OCI-LY7 (cell line): Measurements from ENCODE around the gene BCL3. TPM values are rescaled to one million over a fixed set of nuclear protein-coding genes. Genes with fewer than 3 reads are reported as not detected.

Experiments used
- BruUV-seq: library from RNA; stranded (reverse); fragments of 400-500 nt; replicated peaks from 2 replicates; lab custom pipeline; 2021; lab: Mats Ljungman, UMichigan
- CTCF ChIA-PET: fragments of 300-600 bp; sonication (Branson Sonifier 250); formaldehyde crosslinking; loops from one replicate; lab custom pipeline; 2022; ENCODE audit warnings: antibody characterized with exemption; ENCODE audit not compliant: unreplicated experiment; lab: Charles Lee
- POLR2A ChIA-PET: fragments of 300-600 bp; sonication (Branson Sonifier 250); formaldehyde crosslinking; loops from one replicate; lab custom pipeline; 2022; ENCODE audit warnings: antibody characterized with exemption; lab: Charles Lee
- DNase-seq: peaks from one replicate; pipeline ENCODE4 v3.0.0-alpha.2; 2015; ENCODE audit warnings: low spot score
- H2AFZ ChIP-seq: fragments of 200-600 bp; sonication (generic), shearing (Covaris generic); 2 replicates; pipeline ENCODE4 v1.6.1; 2014; ENCODE audit warnings: mild to moderate bottlenecking, antibody characterized with exemption, low read length, moderate library complexity
- H3K27ac ChIP-seq: fragments of 200-600 bp; sonication (generic); 2 replicates; pipeline ENCODE4 v1.5.1; 2014; ENCODE audit warnings: mixed run types, low read depth, mild to moderate bottlenecking, moderate library complexity, low read length, inconsistent platforms; ENCODE audit not compliant: poor library complexity, severe bottlenecking
- H3K36me3 ChIP-seq: fragments of 200-600 bp; sonication (generic); 2 replicates; pipeline ENCODE4 v1.6.1; 2014; ENCODE audit warnings: mild to moderate bottlenecking, antibody characterized with exemption, low read length, moderate library complexity, mixed read lengths; ENCODE audit not compliant: insufficient read depth
- H3K4me1 ChIP-seq: fragments of 200-600 bp; sonication (generic); 2 replicates; pipeline ENCODE4 v1.5.1; 2014; ENCODE audit warnings: mild to moderate bottlenecking, low read length; ENCODE audit not compliant: insufficient read depth, poor library complexity, severe bottlenecking
- H3K4me2 ChIP-seq: fragments of 200-600 bp; sonication (generic); 2 replicates; pipeline ENCODE4 v1.6.1; 2014; ENCODE audit warnings: mild to moderate bottlenecking, low read length
- H3K4me3 ChIP-seq: fragments of 200-600 bp; sonication (generic); 2 replicates; pipeline ENCODE4 v1.5.1; 2014; ENCODE audit warnings: mild to moderate bottlenecking, low read depth, low read length; ENCODE audit not compliant: poor library complexity, severe bottlenecking
- H3K79me2 ChIP-seq: fragments of 200-600 bp; sonication (generic); 2 replicates; pipeline ENCODE4 v1.6.1; 2016; ENCODE audit warnings: low read depth, mild to moderate bottlenecking, low read length, moderate library complexity, mixed read lengths; ENCODE audit not compliant: insufficient read depth
- H3K9me2 ChIP-seq: fragments of 200-600 bp; sonication (generic); 2 replicates; pipeline ENCODE4 v1.6.1; 2016; ENCODE audit warnings: mild to moderate bottlenecking, low read length, mixed read lengths; ENCODE audit not compliant: insufficient read depth
- H3K9me3 ChIP-seq: fragments of 200-600 bp; sonication (generic); 2 replicates; pipeline ENCODE4 v1.6.1; 2014; ENCODE audit warnings: mild to moderate bottlenecking, mixed run types, low read length, mixed read lengths
- H4K20me1 ChIP-seq: fragments of 200-600 bp; sonication (generic); 2 replicates; pipeline ENCODE4 v1.6.1; 2014; ENCODE audit warnings: mild to moderate bottlenecking, antibody characterized with exemption, low read length, moderate library complexity, mixed read lengths; ENCODE audit not compliant: insufficient read depth
- CTCF ChIP-seq: fragments of 200-600 bp; sonication (generic); conservative IDR thresholded peaks from 2 replicates; pipeline ENCODE4 v1.5.1; 2014; ENCODE audit warnings: mild to moderate bottlenecking, antibody characterized with exemption, low read length, moderate library complexity, mixed read lengths
- EZH2phosphoT487 ChIP-seq: fragments of 200-600 bp; sonication (generic); IDR thresholded peaks from 2 replicates; pipeline ENCODE4 v1.6.1; 2018; ENCODE audit warnings: low read depth, borderline replicate concordance, mild to moderate bottlenecking, mixed run types, antibody characterized with exemption, low read length, moderate library complexity, mixed read lengths
- intact Hi-C: fragments of 100-400 bp; cut with micrococcal nuclease; formaldehyde crosslinking; loops from one replicate; pipeline ENCODE4 v1.10.0; 2022; ENCODE audit not compliant: unreplicated experiment
- total RNA-seq, 2 experiments: library from RNA; depleted of rRNA in 1 of 2; stranded (reverse); fragments of >200 nt in 1 of 2; shearing (Covaris generic) in 1 of 2; gene quantifications; 2 replicates each; pipeline ENCODE4 v1.2.3, GENCODE V29; 2014 to 2022

BCL3 gene
- total RNA-seq, 2 experiments from 2014 or later = 10.2 to 18.6 TPM

GRCh38 chr19:44745341-44745831, 3.1 kb upstream of the BCL3 start:
- H3K4me1 ChIP-seq = peaks cover 45% of the 10 kb centered on the region
- no TSS peak for BruUV-seq
- H3K4me3 ChIP-seq = no peak overlapping the region
- ChIA-PET CTCF (no interaction called here), POLR2A (interaction anchor here (0.6 to 1.0 kb wide), 2 partner anchors 9 to 21 kb away, joined by 3 read pairs; no protein-coding TSS in a partner anchor)
- no peak overlapping the region for H3K4me2 ChIP-seq
- no peaks in the 10 kb centered on the region for H3K9me3 ChIP-seq
- peaks cover 8% of the 10 kb centered on the region; the same call in 1 of the 2 replicates for H3K36me3 ChIP-seq
- H4K20me1 ChIP-seq = no peaks in the 10 kb centered on the region
- H2AFZ ChIP-seq = no peak overlapping the region
- H3K27ac ChIP-seq = no peak overlapping the region
- intact Hi-C loops = no loop called here
- no peak for DNase-seq
- no peaks in the 10 kb centered on the region for H3K9me2 ChIP-seq
- peaks cover 16% of the 10 kb centered on the region for H3K79me2 ChIP-seq
- TF ChIP-seq CTCF (no peak), EZH2phosphoT487 (no peak)

GRCh38 chr19:44745887-44746600, 2.5 kb upstream of the BCL3 start:
- TF ChIP-seq CTCF (no peak), EZH2phosphoT487 (no peak)
- Histone ChIP-seq H3K4me1 (peaks cover 45% of the 10 kb centered on the region), H4K20me1 (no peaks in the 10 kb centered on the region), H3K36me3 (peaks cover 14% of the 10 kb centered on the region; the same call in 1 of the 2 replicates), H3K4me2 (no peak overlapping the region), H3K79me2 (peaks cover 23% of the 10 kb centered on the region), H3K27ac (no peak overlapping the region), H3K9me3 (no peaks in the 10 kb centered on the region), H3K9me2 (no peaks in the 10 kb centered on the region), H2AFZ (no peak overlapping the region), H3K4me3 (no peak overlapping the region)
- no TSS peak for BruUV-seq
- intact Hi-C loops = no loop called here
- no peak for DNase-seq
- ChIA-PET CTCF (no interaction called here), POLR2A (no interaction called here)

- no peak for TF ChIP-seq EZH2phosphoT487
- TF ChIP-seq CTCF = no peak
- H3K9me3 ChIP-seq = no peaks in the 10 kb centered on the region
- no peaks in the 10 kb centered on the region for H3K9me2 ChIP-seq
- no peak overlapping the region for H3K4me3 ChIP-seq
- CTCF ChIA-PET = no interaction called here
- no peak for DNase-seq
- peaks cover 27% of the 10 kb centered on the region for H3K79me2 ChIP-seq
- peaks cover 19% of the 10 kb centered on the region; the same call in 1 of the 2 replicates for H3K36me3 ChIP-seq
- no peak overlapping the region for H2AFZ ChIP-seq
- peaks cover 45% of the 10 kb centered on the region for H3K4me1 ChIP-seq
- POLR2A ChIA-PET = no interaction called here
- H4K20me1 ChIP-seq = no peaks in the 10 kb centered on the region
- intact Hi-C loops = no loop called here
- H3K4me2 ChIP-seq = peak overlapping the region; percentile 79
- BruUV-seq = no TSS peak
- H3K27ac ChIP-seq = no peak overlapping the region
Measured at GRCh38 chr19:44746616-44746945, 1.9 kb upstream of the BCL3 start.
